MM.1S (cell line): ENCODE results near the gene HEXIM2.

ENCODE experiments used
- DNase-seq: peaks from one replicate; pipeline ENCODE4 v3.0.0-alpha.2; 2015
- H2AFZ ChIP-seq: fragments of 300-600 bp; sonication (generic); 2 replicates; pipeline ENCODE4 v1.6.0; 2016; ENCODE audit warnings: antibody characterized with exemption, low read length
- H3F3A ChIP-seq: fragments of 300-600 bp; sonication (generic); 2 replicates; pipeline ENCODE4 v1.6.1; 2016; ENCODE audit warnings: mild to moderate bottlenecking, antibody characterized with exemption, low read length, moderate library complexity, mixed read lengths; ENCODE audit not compliant: insufficient read depth
- H3K27ac ChIP-seq: fragments of 300-600 bp; sonication (generic); 2 replicates; pipeline ENCODE4 v1.5.1; 2016; ENCODE audit warnings: mild to moderate bottlenecking, low read length
- H3K27me3 ChIP-seq: fragments of 300-600 bp; sonication (generic); replicated peaks from 2 replicates; pipeline ENCODE4 v1.6.0; 2016; ENCODE audit warnings: low read length; ENCODE audit not compliant: insufficient read depth
- H3K36me3 ChIP-seq: fragments of 300-600 bp; sonication (generic); replicated peaks from 2 replicates; pipeline ENCODE4 v1.6.1; 2016; ENCODE audit warnings: mild to moderate bottlenecking, low read length, mixed read lengths; ENCODE audit not compliant: insufficient read depth
- H3K4me1 ChIP-seq: fragments of 300-600 bp; sonication (generic); 2 replicates; pipeline ENCODE4 v1.6.1; 2016; ENCODE audit warnings: low read length, mixed read lengths
- H3K4me2 ChIP-seq: fragments of 300-600 bp; sonication (generic); 2 replicates; pipeline ENCODE4 v1.6.0; 2016; ENCODE audit warnings: low read depth, low read length
- H3K4me3 ChIP-seq: fragments of 300-600 bp; sonication (generic); 2 replicates; pipeline ENCODE4 v1.5.1; 2016; ENCODE audit warnings: low read length, mixed read lengths
- H3K79me2 ChIP-seq: fragments of 300-600 bp; sonication (generic); 2 replicates; pipeline ENCODE4 v1.6.1; 2016; ENCODE audit warnings: mixed run types, low read length, mixed read lengths
- H3K9ac ChIP-seq: fragments of 300-600 bp; sonication (generic); 2 replicates; pipeline ENCODE4 v1.6.1; 2016; ENCODE audit warnings: low read length, mixed read lengths
- H3K9me2 ChIP-seq: fragments of 300-600 bp; sonication (generic); replicated peaks from 2 replicates; pipeline ENCODE4 v1.6.1; 2016; ENCODE audit warnings: mild to moderate bottlenecking, low read length, mixed read lengths; ENCODE audit not compliant: insufficient read depth
- H3K9me3 ChIP-seq: fragments of 300-600 bp; sonication (generic); replicated peaks from 2 replicates; pipeline ENCODE4 v1.6.1; 2016; ENCODE audit warnings: mild to moderate bottlenecking, low read length, mixed read lengths; ENCODE audit not compliant: insufficient read depth
- H4K20me1 ChIP-seq: fragments of 300-600 bp; sonication (generic); 2 replicates; pipeline ENCODE4 v1.6.1; 2016; ENCODE audit warnings: mild to moderate bottlenecking, low read length, moderate library complexity, mixed read lengths; ENCODE audit not compliant: insufficient read depth
- CTCF ChIP-seq: fragments of 300-600 bp; sonication (generic); IDR thresholded peaks from 2 replicates; pipeline ENCODE4 v1.5.1; 2016; ENCODE audit warnings: antibody characterized with exemption, low read length, mixed read lengths
- EZH2 ChIP-seq: fragments of 300-600 bp; sonication (generic); optimal IDR thresholded peaks from 2 replicates; pipeline ENCODE3; 2017; ENCODE audit warnings: low read depth, mild to moderate bottlenecking, antibody characterized with exemption, low read length, mixed read lengths
- EZH2phosphoT487 ChIP-seq: fragments of 300-600 bp; sonication (generic); IDR thresholded peaks from 2 replicates; pipeline ENCODE4 v1.6.1; 2018; ENCODE audit warnings: antibody characterized with exemption, low read length

The HEXIM2 gene

GRCh38 chr17:45125509-45125908 lies 36.2 kb upstream of the HEXIM2 start:
- Histone ChIP-seq H4K20me1 (no peaks in the 10 kb centered on the region), H3K9ac (no peak overlapping the region), H2AFZ (no peak overlapping the region), H3K9me3 (no peaks in the 10 kb centered on the region), H3K79me2 (no peaks in the 10 kb centered on the region), H3K36me3 (no peaks in the 10 kb centered on the region), H3K9me2 (no peaks in the 10 kb centered on the region), H3K4me3 (no peak overlapping the region), H3K27me3 (0 out of 2 replicates have a peak, but pooled peaks cover 6% of the 10 kb centered on the region), H3K4me2 (no peak overlapping the region), H3F3A (no peaks in the 10 kb centered on the region), H3K4me1 (no peaks in the 10 kb centered on the region), H3K27ac (no peak overlapping the region)
- TF ChIP-seq CTCF (no peak), EZH2phosphoT487 (no peak), EZH2 (no peak)
- no peak for DNase-seq

- Histone ChIP-seq H3K9me2 (no peaks in the 10 kb centered on the region), H3K36me3 (no peaks in the 10 kb centered on the region), H3K27me3 (0 out of 2 replicates have a peak, but pooled peaks cover 14% of the 10 kb centered on the region), H3K79me2 (no peaks in the 10 kb centered on the region), H3F3A (no peaks in the 10 kb centered on the region), H3K27ac (no peak overlapping the region), H2AFZ (no peak overlapping the region), H3K4me3 (no peak overlapping the region), H3K9me3 (no peaks in the 10 kb centered on the region), H4K20me1 (no peaks in the 10 kb centered on the region), H3K4me2 (no peak overlapping the region), H3K9ac (no peak overlapping the region), H3K4me1 (peaks cover 6% of the 10 kb centered on the region; the same call in 1 of the 2 replicates)
- TF ChIP-seq CTCF, result no peak
- TF ChIP-seq EZH2, result no peak
- no peak for TF ChIP-seq EZH2phosphoT487
- DNase-seq, result no peak
Measured at GRCh38 chr17:45127207-45127547, 34.5 kb upstream of the HEXIM2 start.

DNA sequence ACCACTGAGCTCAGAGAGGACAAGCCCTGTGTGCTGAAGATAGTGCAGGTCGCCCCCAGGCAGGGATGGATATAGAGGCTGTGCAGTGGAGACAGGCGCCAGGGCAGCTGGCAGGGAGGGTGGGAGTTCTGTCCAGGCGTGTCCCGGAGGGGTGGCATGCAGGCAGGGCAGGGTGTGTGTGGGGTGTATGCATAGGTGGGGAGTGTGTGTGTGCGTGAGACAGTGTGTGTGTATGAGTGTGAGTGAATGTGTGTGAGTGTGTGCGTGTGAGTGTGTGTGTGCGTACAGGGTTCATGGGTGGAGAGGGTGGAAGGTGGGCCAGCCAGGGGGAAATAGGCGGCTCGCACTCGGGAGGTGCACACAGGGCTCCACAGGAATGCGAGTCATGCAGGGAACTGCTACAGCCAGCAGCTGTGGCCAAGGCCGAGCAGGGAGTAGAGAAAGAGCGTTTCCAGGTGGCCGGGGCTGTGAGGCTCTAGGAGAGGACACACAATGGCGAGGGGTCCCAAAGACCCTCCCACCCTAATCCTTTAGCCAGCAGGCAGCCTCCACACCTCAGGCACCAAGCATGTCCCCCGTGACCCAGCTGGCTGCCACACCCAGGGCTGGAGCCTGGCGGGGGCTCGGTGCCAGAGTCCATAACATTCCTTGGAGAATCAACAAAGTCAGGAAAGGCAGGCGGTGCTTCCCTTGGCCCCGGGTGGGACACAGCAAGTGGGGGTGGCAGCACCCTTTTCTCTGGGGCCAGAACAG lies 34.0 kb upstream of the HEXIM2 start:
- no peaks in the 10 kb centered on the region for H3K36me3 ChIP-seq
- H3K4me3 ChIP-seq, result no peak overlapping the region
- H3K4me1 ChIP-seq, result peaks cover 6% of the 10 kb centered on the region; the same call in 1 of the 2 replicates
- no peak overlapping the region for H3K4me2 ChIP-seq
- no peaks in the 10 kb centered on the region for H3K79me2 ChIP-seq
- no peak overlapping the region for H3K27ac ChIP-seq
- H3F3A ChIP-seq, result peaks cover 3% of the 10 kb centered on the region
- H3K9ac ChIP-seq, result no peak overlapping the region
- H3K27me3 ChIP-seq, result 0 out of 2 replicates have a peak, but pooled peaks cover 9% of the 10 kb centered on the region
- no peak for TF ChIP-seq EZH2
- TF ChIP-seq EZH2phosphoT487, result no peak
- TF ChIP-seq CTCF, result no peak
- no peak for DNase-seq
- H3K9me3 ChIP-seq, result no peaks in the 10 kb centered on the region
- H3K9me2 ChIP-seq, result no peaks in the 10 kb centered on the region
- H4K20me1 ChIP-seq, result no peaks in the 10 kb centered on the region
- H2AFZ ChIP-seq, result no peak overlapping the region
